Uterus (tissue), 2 donors: ENCODE results near the gene DNAJC21.

Experiments used
- POLR2A ChIP-seq, 2 donors: fragments of 450-650 bp; IDR thresholded peaks; one replicate each; pipeline ENCODE4 v1.6.1; 2016; ENCODE audit warnings: antibody characterized with exemption in 2 of 2, mild to moderate bottlenecking in 1 of 2, moderate library complexity in 1 of 2
- TF ChIP-seq, protein P1 (sequence below), 4 experiments: fragments of 200-600 bp in 2 of 4; fragments of 450-650 bp in 2 of 4; sonication (generic) in 2 of 4; IDR thresholded peaks; one replicate each; pipeline ENCODE4 v1.5.1; 2016 to 2019; ENCODE audit warnings: antibody characterized with exemption in 4 of 4, mild to moderate bottlenecking in 2 of 4, moderate library complexity in 1 of 4

DNA sequence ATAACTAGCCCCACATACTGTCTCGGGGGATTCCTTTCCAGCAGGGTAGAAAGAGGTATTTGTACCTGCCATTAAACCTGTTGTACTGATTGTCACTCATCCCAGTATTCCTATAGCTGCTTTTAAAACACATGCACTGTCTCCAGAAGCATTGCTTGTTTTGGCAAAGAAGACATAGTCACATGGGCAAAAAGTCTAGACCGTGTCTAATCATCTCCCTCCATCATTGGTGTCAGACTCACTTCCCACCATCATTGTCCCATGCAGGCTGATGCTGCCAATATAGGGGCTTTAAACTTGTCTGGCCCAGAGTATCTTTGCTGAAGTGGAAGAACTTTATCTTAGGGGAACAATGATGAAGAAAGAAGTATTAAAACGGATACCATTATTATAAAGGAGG lies 12.6 kb downstream of the DNAJC21 start:
- no peak for TF ChIP-seq POLR2A (IDR thresholded peaks at IDR 0.05)
- TF ChIP-seq, protein P1, sequence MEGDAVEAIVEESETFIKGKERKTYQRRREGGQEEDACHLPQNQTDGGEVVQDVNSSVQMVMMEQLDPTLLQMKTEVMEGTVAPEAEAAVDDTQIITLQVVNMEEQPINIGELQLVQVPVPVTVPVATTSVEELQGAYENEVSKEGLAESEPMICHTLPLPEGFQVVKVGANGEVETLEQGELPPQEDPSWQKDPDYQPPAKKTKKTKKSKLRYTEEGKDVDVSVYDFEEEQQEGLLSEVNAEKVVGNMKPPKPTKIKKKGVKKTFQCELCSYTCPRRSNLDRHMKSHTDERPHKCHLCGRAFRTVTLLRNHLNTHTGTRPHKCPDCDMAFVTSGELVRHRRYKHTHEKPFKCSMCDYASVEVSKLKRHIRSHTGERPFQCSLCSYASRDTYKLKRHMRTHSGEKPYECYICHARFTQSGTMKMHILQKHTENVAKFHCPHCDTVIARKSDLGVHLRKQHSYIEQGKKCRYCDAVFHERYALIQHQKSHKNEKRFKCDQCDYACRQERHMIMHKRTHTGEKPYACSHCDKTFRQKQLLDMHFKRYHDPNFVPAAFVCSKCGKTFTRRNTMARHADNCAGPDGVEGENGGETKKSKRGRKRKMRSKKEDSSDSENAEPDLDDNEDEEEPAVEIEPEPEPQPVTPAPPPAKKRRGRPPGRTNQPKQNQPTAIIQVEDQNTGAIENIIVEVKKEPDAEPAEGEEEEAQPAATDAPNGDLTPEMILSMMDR (IDR thresholded peaks at IDR 0.05): no peak
